PC-3 (cell line): ENCODE data around the gene ZFP92.

Source experiments
- EZH2 ChIP-seq: fragments of 300-600 bp; sonication (generic); IDR thresholded peaks from one replicate; pipeline ENCODE4 v1.6.1; 2017; ENCODE audit warnings: antibody characterized with exemption, mild to moderate bottlenecking, low read length; ENCODE audit not compliant: unreplicated experiment
- TF ChIP-seq, protein P1 (sequence below): fragments of 300-600 bp; sonication (generic); conservative IDR thresholded peaks from 2 replicates; pipeline ENCODE4 v1.5.1; 2017; ENCODE audit warnings: antibody characterized with exemption, low read depth, mild to moderate bottlenecking, low read length

- TF ChIP-seq, protein P1, sequence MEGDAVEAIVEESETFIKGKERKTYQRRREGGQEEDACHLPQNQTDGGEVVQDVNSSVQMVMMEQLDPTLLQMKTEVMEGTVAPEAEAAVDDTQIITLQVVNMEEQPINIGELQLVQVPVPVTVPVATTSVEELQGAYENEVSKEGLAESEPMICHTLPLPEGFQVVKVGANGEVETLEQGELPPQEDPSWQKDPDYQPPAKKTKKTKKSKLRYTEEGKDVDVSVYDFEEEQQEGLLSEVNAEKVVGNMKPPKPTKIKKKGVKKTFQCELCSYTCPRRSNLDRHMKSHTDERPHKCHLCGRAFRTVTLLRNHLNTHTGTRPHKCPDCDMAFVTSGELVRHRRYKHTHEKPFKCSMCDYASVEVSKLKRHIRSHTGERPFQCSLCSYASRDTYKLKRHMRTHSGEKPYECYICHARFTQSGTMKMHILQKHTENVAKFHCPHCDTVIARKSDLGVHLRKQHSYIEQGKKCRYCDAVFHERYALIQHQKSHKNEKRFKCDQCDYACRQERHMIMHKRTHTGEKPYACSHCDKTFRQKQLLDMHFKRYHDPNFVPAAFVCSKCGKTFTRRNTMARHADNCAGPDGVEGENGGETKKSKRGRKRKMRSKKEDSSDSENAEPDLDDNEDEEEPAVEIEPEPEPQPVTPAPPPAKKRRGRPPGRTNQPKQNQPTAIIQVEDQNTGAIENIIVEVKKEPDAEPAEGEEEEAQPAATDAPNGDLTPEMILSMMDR = no peak
- no peak for TF ChIP-seq EZH2
These were observed 25.2 kb upstream of the ZFP92 start for GRCh38 chrX:153386097-153386496.
